Ascending aorta (tissue), 2 donors: Measurements from ENCODE around the gene DDR1. TPM values are rescaled to one million over a fixed set of nuclear protein-coding genes. Genes with fewer than 3 reads are reported as not detected.

Experiments
- DNase-seq, 2 donors: peaks; one replicate each; pipeline ENCODE4 v3.0.0-alpha.2; 2019; ENCODE audit warnings: low spot score in 2 of 2
- H3K27ac ChIP-seq, 2 donors: fragments of 200-600 bp; sonication (generic); one replicate each; pipeline ENCODE4 v1.5.1; 2016 to 2017; ENCODE audit warnings: mild to moderate bottlenecking in 1 of 2
- H3K27me3 ChIP-seq: fragments of 200-600 bp; sonication (generic); one replicate; pipeline ENCODE4 v1.5.1; 2017
- H3K36me3 ChIP-seq, 2 donors: fragments of 200-600 bp; sonication (generic); one replicate each; pipeline ENCODE4 v1.5.1; 2016
- H3K4me1 ChIP-seq, 2 donors: fragments of 200-600 bp; sonication (generic); one replicate each; pipeline ENCODE4 v1.5.1; 2016 to 2017; ENCODE audit warnings: mild to moderate bottlenecking in 1 of 2
- H3K4me3 ChIP-seq, 2 donors: fragments of 200-600 bp; sonication (generic); one replicate each; pipeline ENCODE4 v1.5.1; 2016 to 2017; ENCODE audit warnings: mild to moderate bottlenecking in 1 of 2
- H3K9me3 ChIP-seq, 2 donors: fragments of 200-600 bp; sonication (generic); one replicate each; pipeline ENCODE4 v1.5.1; 2016
- CTCF ChIP-seq, 3 experiments: fragments of 200-600 bp in 2 of 3; fragments of 450-650 bp in 1 of 3; sonication (generic) in 2 of 3; IDR thresholded peaks; one replicate each; pipeline ENCODE4 v1.5.1; 2016 to 2019; ENCODE audit warnings: antibody characterized with exemption in 3 of 3, mild to moderate bottlenecking in 1 of 3, moderate library complexity in 1 of 3
- intact Hi-C: fragments of 100-400 bp; cut with DNase I; formaldehyde crosslinking; loops from one replicate; pipeline ENCODE4 v1.15.1; 2023
- total RNA-seq: library from RNA; depleted of rRNA; stranded (reverse); fragments of >200 nt; gene quantifications from one replicate; pipeline ENCODE4 v1.1.0, GENCODE V29; 2016

Gene DDR1
- total RNA-seq, 1 donor from 2014 or later, result 18.8 TPM

DNA sequence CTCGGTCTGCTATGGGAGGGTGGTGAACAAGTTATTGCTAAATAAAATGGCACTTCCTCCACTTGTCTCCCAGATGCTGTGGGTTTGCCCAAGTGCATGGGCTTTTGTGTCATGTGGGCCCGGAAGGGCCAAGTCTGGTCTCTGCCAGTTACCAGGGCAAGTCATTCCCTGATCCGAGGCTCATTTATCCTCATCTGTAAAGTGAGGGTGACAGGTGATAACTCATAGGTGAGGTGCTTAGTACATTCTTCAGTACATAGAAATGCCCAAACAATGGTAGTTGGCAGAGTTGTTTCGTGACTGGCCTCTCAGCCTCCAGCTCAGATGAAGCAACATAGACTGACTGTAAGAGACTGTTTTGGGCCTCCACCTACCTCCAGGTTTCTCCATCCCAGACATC is 54.4 kb downstream of the DDR1 start:
- Histone ChIP-seq H3K9me3 (no peaks in the 10 kb centered on the region), H3K27ac (no peak overlapping the region), H3K4me1 (no peaks in the 10 kb centered on the region), H3K27me3 (no peaks in the 10 kb centered on the region), H3K36me3 (no peaks in the 10 kb centered on the region), H3K4me3 (no peak overlapping the region)
- intact Hi-C loops, result no loop called here
- no peak for DNase-seq
- no peak for TF ChIP-seq CTCF (IDR thresholded peaks at IDR 0.05)

DNA sequence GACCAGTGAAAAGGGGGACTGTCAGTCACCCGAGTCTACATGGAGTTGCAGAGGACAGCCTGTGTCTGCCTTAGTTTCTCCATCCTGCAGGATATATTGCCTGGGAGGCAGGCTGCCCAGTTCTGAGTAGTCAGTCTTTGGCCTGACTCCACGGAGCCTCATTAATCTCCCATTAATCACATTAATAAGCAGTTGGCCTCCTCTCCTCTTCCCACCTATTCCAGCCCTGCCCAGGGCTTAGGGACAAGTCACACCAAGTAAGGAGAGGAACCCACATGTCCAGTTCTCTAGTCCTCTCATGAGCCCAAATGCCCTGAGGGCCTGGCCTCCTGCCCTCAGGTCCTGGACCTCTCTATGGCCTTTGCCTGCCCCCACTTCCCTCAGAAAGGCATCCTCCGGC is 55.2 kb downstream of the DDR1 start:
- no peak overlapping the region for H3K4me3 ChIP-seq
- no peaks in the 10 kb centered on the region for H3K4me1 ChIP-seq
- H3K36me3 ChIP-seq, result no peaks in the 10 kb centered on the region
- TF ChIP-seq CTCF (IDR thresholded peaks at IDR 0.05), result no peak
- no peak overlapping the region for H3K27ac ChIP-seq
- no peaks in the 10 kb centered on the region for H3K9me3 ChIP-seq
- intact Hi-C loops, result no loop called here
- no peaks in the 10 kb centered on the region for H3K27me3 ChIP-seq
- no peak for DNase-seq

DNA sequence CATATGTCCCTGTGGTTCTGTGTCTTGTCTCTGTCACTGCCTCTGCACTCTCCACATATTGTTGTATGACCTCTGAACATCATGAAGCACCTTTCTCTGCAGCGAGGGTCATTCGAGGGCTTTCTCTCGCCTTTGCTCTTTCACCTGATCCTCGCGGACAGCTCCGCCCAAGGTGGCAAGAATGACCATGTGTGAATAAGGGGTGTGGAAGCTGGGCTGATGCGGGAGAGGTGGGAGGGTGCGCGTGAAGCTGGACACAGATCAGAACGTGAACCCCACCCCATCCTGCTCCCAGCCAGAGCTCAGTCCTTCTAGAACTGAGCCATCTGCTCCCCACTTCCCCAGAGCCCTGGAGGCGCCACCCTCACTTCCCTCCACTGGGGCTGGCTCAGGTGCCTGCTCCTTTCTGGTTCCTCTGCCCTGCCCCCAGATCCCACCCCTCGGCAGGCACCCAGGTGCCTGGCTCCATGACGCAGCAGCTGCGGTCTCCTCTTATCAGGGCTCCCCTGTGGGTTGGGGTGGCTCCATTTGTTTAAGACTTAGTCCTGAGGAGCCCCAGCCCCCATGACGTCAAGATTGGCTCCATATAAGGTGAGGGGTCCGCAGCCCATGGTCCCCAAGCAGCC is 56.2 kb downstream of the DDR1 start, which contains the start of gene MUCL3:
Gene MUCL3 (plus strand): TSS at position 613 of the 626 bp plus-strand sequence. CDS start 27 bp downstream, outside the sequence.
- Histone ChIP-seq H3K27me3 (no peaks in the 10 kb centered on the region), H3K36me3 (no peaks in the 10 kb centered on the region), H3K9me3 (no peaks in the 10 kb centered on the region), H3K4me1 (no peaks in the 10 kb centered on the region), H3K27ac (no peak within 1 kb of the TSS), H3K4me3 (no peak within 1 kb of the TSS)
- no peak for TF ChIP-seq CTCF (IDR thresholded peaks at IDR 0.05)
- DNase-seq, result no peak
- intact Hi-C loops, result no loop called here

GRCh38 chr6:30942338-30943060 is 58.2 kb downstream of the DDR1 start:
- H3K36me3 ChIP-seq, result no peaks in the 10 kb centered on the region
- H3K27ac ChIP-seq, result no peak overlapping the region
- H3K4me1 ChIP-seq, result no peaks in the 10 kb centered on the region
- H3K4me3 ChIP-seq, result no peak overlapping the region
- H3K9me3 ChIP-seq, result no peaks in the 10 kb centered on the region
- intact Hi-C loops, result no loop called here
- peak in 1 of 3 experiments; percentile 27 for TF ChIP-seq CTCF (IDR thresholded peaks at IDR 0.05)
- peak in 1 of 2 donors; percentile 67 for DNase-seq
- no peaks in the 10 kb centered on the region for H3K27me3 ChIP-seq

DNA sequence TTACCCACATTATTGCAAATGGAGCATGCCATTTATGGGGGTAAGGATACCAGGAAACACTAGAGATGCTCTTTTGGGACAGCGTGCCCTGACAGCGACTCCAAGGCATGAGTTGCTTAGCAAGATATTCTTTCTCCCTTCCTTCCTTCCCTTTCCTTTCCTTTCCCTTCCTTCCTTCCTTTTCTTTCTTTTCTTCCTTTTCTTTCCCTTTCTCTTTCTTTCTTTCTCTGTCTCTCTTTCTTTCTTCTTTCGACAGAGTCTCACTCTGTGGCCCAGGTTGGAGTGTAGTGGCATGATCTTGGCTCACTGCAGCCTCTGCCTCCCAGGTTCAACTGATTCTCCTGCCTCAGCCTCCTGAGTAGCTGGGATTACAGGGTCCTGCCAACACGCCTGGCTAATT is 59.7 kb downstream of the DDR1 start:
- no peak for DNase-seq
- Histone ChIP-seq H3K27ac (no peak overlapping the region), H3K9me3 (no peaks in the 10 kb centered on the region), H3K4me3 (no peak overlapping the region), H3K27me3 (no peaks in the 10 kb centered on the region), H3K4me1 (no peaks in the 10 kb centered on the region), H3K36me3 (no peaks in the 10 kb centered on the region)
- TF ChIP-seq CTCF (IDR thresholded peaks at IDR 0.05), result no peak
- intact Hi-C loops, result no loop called here
